GM19043 (cell line): Measurements from ENCODE around the gene SLC38A5.
"Not testable (repeated sequence)": the region's sequence is repeated elsewhere in the genome, so short reads cannot be mapped to it uniquely, and the experiment has no call there.

ENCODE experiments used
- ATAC-seq: cut with Tn5 transposase; IDR thresholded peaks from one replicate; pipeline ENCODE4 v1.9.1; 2021; ENCODE audit warnings: low read depth; ENCODE audit not compliant: unreplicated experiment

Gene SLC38A5

DNA sequence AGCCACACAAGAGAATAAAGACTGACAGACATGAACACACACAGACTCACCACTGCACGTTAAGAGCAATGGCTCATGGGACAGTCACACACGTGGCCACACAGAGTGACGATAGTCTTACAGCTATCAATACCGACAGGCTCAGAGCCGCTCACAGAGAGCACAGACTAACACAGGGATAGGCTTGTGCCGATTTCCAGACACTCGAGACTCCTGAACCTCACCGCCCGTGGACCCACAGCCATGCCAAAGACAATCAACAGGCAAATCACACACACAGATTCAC, 716 bp upstream of the SLC38A5 start:
- ATAC-seq, result no peak

DNA sequence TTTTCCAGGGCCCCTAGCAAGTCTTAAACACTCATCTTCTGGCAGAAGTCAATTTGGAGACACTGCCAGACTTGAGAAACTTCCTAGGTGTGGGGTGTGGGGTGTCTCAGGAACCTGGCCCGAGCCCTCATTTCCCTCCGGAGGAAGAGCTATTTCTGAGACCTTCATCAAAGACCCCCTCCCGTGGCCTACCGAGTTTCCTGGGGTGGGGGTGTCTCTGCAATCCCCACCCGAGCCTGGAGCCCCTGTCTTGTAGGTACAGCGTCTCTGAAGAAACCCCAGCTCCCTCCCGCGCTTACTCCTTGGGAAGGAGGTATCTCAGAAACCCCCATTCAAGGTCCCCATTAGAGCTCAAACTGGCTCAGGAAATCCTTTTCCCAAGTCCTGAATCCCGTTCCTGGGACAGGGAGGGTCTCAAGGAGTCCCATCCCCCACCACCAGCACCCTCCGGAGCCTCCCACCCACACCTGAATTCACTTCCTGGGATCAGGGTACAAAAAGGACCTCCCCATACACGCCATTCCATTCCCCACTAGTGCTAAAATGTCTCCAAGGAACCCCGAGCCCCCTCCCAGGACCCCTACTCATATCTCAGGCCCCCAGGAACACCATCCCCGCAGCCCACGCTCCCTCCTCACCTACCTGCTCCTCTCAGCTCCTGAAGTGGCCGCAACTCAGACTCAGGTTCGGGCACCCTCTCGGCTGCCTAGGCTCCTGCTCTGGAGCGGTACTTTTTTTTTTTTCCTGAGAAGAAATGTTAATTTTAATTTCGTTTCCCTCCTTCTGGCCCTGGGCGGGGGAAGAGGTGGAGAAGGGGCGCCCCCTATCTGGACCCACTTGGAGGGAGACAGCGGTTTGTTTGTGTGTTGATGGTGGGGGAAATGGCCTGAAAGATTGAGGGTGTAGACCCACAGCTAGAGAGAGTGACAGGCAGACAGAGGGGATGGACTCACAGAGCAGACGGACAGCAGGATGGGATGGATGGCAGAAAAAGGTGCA, 1.1 kb downstream of the SLC38A5 start:
- no peak for ATAC-seq

DNA sequence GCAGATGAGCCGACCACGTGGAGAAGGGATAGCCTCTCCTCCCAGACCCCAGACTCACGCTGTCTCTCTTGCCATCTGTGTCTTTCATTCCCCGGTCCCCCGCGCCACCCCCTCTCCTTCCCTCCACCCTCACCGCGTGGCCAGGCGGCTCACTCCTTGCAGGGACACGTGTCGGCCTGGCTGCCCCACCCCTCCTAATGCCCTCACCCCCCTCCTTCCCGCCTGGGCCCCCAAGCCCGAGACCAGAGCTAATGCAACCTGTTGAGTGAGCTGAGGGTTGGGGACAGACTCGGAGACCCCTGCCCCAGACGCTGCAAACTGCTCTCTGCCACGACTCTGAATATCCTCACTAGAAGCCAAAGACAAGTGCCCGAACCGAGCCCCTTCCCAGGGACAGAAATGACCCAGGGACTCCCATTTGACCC, 1.8 kb downstream of the SLC38A5 start:
- ATAC-seq, result no peak

DNA sequence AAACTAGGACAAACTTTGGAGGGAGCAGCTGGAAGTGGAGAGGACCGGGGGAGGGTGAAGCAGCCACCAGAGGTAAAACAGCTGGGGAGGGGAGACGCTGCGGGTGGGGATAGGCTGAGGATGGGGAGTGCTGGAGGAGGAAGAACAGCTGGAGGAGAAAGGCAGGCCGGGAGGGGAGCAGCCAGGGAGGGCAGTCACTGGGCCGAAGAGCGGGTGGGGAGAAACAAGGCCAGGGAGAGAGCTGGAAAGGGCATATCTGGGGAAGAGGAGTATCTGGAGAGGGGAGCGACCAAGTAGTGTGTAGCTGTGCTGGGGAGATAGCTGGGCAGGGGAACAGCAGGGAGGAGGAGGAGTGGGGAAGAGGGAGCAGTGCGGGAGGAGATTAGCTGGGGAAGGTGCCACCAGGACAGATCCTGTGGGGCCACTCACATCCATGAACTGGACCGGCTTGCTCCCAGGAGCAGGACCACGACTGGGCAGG, 2.7 kb downstream of the SLC38A5 start:
- no peak for ATAC-seq

DNA sequence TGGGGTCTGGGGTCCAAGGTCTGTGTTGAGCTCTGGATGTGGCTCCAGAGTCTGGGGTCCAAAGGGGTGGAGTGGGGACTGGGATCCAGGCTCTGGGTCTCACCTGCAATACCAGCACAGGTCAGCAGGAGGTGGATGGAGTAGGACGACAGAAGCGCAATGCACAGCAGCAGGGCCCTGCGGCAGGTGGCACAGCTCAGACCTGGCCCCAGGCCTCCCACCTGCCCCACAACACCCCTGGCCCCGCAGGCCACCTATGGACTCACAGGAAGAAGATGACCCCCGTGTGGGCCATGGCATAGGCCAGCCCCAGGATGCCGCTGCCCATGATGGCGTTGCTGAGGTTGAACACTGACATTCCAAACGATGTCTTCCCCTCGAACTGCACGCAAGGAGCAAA, 3.4 kb downstream of the SLC38A5 start:
- no peak for ATAC-seq

DNA sequence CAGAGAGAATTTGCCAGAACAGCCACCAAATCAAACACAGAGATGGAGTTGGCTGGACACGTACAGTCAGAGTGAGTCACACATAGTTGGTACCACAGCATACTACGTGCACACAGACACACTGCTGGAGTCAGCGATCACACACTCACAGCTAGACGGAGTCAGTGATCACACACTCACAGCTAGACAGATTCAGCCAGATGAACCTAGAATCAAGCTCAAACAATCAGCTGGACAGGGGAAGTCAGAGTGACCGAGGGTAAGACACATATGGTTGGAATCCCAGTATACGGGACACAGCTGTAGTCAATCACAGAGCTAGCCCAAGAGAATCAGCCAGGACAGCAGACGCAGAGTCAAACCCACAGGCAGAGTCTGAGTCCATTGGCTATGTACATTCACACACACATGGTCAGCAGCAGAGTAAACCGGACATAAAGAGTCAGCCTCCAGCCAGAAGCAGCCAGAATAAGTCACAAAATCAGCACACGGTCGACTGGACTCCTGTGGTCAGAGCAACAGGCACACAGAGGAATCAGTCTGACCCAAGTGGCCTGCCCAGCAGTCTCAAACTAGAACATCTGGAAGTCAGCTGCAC, 4.6 kb downstream of the SLC38A5 start:
- no peak for ATAC-seq

DNA sequence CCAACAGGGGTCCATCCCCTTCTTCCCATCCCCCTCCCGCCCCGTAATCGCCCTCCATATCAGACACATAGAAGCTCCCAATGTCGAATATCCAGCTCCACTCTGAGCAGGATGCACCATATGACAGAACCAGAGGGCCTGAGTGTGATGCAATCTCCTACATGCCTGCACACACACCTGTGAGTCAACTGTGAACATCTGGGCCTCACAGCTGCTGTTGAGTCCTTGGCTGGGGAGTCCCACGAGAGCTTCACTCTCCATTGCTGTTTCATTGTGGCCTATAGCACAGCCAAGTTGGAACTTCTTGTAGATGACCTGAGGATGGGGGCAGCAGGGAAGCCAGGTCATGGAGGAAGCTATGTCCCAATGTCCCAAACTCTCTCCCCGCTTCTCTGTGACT, 8.2 kb downstream of the SLC38A5 start:
- no peak for ATAC-seq

DNA sequence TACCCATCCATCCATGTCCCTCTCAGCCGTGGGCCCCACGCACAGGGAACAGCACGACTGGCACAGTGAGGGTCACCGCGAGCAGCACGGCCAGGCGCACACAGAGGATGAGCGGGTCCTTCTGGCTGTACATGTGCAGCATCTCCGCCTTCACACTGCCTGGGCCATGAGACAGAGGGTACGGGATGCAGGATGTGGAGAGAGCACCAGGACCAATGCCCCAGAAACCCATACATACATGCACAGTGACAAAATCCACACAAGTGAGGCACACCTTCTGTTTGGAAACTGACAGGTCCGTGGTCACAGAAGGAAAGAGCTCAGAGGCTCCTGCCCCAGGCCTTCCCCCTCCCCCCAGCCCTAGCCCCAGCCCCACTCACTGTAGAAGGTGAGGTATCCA, 9.5 kb downstream of the SLC38A5 start:
- ATAC-seq, result no peak

DNA sequence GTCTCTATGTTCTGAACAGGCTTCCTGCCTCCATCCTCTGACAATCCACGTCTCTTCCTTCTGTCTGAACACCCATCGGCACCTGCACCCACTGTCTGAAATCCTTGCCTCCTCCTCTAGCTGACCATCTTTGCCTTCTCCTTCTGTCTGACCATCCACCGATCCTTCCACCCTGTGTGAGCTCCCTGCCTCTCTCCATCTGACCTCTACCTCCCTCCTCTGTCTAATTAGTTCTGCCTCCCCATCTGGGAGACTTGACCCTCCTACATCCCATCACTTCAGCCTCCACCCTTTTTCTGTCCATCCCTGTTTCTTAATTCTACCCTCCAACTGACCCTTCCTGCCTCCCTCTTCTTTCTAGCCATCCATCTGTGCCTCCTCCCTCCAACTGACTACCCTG, 10.0 kb downstream of the SLC38A5 start:
- no peak for ATAC-seq

DNA sequence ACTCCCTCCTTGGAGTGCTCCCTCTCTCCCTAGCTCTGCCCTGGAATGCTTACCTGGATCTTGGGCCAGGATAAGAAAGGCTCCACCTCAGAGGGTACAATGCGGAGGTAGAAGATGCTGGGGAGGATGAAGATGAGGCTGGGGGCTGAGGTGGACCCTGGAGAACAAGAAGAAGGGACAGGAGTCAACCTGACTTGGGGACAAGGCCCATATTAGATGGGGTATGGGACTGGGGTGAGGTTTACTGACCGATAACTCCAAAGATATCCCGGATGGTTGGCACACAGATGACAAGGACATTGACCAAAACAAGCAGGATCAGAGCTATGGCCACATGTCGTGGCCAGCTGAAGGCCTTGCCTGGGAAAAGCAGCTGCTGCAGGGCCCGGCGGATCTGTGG, 10.6 kb downstream of the SLC38A5 start:
- no peak for ATAC-seq

DNA sequence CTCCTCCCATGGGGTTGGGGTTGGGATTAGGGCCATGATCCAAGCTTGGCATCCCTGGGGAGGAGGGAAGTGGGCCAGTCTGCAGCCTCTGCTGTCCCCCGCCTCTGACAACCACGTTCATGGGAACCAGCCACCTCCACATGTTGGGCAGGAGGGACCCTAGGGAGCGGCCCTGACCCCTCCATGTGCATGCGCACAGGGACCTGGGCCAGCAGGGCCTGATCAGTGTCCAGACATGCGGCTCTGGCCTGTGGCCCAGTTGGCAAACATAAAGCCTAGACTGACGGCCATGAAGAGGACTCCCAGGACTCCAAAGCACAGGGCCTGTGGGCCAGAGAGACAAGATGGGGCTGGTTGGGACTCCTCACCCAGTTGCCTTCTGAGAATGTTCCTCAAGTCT, 11.3 kb downstream of the SLC38A5 start:
- ATAC-seq, result no peak

DNA sequence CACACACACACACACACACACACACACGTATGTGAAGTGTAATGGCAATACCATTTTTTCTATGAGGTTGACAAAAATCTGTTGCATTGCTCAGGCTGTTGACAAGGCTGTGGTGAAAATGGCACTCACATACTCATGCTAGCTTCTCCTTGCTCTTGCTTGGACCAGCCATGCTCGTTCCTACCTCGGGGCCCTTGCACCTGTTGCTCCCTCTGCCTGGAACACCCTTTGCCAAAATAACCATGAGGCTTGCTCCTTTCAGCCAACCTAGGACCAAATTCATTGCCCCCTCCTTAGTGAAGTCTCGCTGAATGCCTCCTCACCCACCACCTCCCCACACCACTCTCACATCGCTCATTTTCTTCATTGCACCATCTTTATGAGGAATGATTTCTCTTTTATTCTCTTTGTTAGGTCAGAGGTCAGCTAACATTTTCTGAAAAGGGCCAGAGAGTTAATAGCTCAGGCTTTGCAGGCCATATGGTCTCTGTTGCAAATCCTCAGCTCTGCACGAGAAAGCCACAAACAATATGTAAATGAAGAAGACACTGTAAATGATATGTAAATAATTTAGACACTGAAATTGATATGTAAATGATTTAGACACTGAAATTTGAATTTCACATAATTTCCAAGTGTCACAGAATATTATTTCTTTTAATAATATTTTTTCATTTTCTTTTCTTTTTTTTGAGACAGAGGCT, 13.3 kb downstream of the SLC38A5 start:
- ATAC-seq, result no peak

DNA sequence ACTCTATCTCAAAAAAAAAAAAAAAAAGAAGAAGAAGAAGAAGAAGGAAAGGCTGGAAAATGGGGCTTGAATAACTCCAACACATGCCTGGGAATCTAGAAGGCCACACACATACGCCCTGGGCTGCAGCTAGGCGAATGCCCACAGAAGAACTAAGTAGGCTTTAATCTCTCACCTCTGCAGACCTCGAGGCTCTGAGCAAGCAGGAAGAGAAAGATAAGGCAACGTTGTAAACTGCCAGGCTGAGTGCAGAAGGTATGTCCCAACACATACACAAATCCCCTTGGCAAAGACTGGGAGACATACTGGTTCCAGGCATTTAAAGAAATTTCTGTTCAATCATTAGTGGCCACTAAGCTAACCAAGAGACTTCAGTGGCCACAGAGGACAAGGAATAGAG, 18.4 kb downstream of the SLC38A5 start:
- ATAC-seq, result no peak

DNA sequence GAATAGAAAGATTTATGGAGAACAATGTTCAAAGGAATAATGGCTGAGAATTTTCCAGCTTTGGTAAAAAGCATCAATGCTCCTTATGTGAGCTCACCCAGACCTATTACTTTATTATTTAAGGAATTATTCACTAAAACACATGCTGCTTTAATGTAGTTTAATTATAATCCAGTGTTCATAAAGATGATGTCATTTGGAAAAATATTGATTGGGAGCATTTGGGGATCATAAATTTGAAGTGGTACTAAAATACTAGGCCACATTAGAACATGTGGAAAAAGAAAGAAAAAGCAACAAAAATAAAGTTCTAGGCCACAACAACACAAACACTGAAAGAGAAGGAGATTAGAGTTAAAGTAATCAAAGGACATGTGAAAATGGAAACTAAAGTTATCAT, 20.0 kb downstream of the SLC38A5 start:
- no peak for ATAC-seq

DNA sequence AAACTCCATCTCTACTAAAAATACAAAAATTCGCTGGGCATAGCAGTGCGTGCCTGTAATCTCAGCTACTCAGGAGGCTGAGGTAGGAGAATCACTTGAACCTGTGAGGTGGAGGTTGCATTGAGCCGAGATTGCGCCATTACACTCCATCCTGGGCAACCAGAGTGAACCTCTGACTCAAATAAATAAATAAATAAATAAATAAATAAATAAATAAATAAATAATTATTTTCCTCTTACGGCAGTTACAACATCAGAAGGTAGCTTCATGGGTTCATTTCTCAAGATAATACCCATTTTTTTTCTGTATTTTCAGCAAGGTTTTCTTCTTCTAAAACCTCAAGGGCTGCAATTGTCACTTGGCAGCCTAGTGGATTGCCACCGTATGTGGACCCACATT, 22.9 kb downstream of the SLC38A5 start:
- ATAC-seq, result not testable (repeated sequence)

DNA sequence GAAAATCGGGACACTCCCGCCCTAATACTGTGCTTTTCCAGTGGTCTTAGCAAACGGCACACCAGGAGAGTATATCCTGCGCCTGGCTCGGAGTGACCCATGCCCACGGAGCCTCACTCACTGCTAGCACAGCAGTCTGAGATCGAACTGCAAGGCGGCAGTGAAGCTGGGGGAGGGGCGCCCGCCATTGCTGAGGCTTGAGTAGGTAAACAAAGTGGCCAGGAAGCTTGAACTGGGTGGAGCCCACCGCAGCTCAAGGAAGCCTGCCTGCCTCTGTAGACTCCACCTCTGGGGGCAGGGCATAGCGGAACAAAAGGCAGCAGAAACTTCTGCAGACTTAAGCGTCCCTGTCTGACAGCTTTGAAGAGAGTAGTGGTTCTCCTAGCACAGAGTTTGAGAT, 36.3 kb downstream of the SLC38A5 start:
- ATAC-seq, result not testable (repeated sequence)

DNA sequence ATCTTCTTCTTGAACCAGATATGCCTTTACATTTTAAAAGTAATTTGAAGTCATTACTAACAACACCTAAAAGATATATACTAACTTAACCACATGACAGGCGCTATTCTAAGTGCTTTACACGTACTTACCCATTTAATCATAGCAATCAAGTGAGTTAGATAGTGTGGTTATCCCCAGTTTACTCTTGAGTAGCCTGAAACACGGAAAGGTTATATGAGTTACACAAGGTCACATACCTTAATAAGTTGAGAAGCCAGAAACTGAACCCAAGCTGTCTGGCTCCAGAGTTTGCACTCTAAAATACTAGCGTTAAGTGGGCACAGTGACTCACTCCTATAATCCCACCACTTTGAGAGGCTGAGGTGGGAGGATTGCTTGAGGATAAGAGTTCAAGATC, 39.9 kb downstream of the SLC38A5 start:
- ATAC-seq, result not testable (repeated sequence)

DNA sequence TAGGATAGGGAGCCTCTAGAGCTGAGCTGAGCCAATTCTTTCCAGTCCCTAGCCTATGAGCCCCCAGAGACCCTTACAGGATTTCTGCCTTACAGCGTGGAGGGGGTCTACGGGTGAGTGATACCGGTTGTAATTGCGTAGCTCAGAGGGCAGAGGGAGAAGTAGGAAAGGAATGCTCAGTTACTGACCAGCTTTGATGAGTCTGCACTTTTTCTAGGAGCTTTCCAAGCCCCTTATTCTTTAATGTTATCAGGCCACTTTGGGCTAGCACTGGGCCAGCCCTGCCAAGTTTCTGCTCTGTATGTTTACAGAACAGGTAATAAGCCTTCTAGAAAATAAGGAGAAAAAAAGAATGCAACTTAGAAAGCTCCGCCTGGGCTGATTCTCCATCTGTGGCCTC, 40.5 kb downstream of the SLC38A5 start:
- ATAC-seq, result not testable (repeated sequence)

DNA sequence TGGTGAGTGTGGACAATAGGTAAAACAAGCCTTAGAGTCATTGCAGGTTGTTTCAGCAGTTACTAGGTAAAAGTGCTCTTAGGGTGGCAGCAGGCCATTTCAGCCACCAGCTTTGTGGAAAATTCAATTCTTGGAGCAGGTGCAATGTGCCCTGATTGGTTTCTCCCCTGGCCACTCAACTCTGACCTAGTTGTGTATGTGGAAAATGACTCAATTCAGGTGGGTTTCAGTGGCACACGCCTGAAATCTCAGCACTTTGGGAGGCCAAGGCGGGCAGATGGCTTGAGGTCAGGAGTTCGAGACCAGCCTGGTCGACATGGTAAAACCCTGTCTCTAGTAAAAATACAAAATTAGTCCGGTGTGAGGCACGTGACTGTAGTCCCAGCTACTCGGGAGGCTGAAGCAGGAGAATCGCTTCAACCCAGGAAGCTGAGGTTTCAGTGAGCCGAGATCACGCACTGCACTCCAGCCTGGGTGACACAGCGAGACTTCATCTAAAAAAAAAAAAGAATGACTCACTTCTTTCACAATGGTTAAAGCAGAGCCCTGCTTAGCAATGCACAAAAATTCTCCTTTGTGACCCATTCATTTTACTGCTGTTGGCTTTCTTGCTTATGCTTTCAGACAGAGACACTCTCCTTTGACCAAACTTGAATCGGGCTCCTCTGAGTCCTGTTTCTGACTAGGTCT, 42.9 kb downstream of the SLC38A5 start:
- not testable (repeated sequence) for ATAC-seq

DNA sequence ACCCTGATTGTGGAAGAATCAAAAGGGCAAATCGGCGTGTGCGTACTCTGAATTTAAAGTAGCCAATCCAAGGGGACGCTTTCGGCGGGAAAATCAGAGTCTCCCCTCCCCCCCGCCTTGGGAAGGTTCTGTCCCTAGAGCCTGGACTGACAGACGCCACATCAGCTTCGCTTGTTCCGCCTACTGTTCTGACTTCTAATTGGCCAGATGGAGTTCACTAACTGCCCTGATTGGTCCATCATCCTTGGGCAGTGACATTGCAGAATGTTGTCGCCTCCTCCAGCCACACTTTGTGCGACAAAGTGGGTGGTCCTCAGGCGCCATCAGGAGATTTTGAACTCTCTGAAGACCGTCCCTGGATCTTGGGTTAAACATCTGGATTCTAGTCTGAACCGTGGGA, 58.2 kb downstream of the SLC38A5 start, which contains the start of gene SSX4B:
Gene SSX4B, minus strand, starts transcription at position 101 of the 400 bp plus-strand sequence. CDS start 588 bp downstream, outside the sequence.
- ATAC-seq, result not testable (repeated sequence)
